OCI-LY1 (cell line): Measurements from ENCODE around the gene SYCP3.

Experiments
- H2AFZ ChIP-seq: fragments of 200-600 bp; sonication (generic), shearing (Covaris generic); 2 replicates; pipeline ENCODE4 v1.6.0; 2014; ENCODE audit warnings: antibody characterized with exemption, mild to moderate bottlenecking, low read length
- H3F3A ChIP-seq: fragments of 200-600 bp; sonication (generic), shearing (Covaris generic); 2 replicates; pipeline ENCODE4 v1.6.0; 2014; ENCODE audit warnings: mild to moderate bottlenecking, antibody characterized with exemption, low read length, moderate library complexity; ENCODE audit not compliant: insufficient read depth
- H3K27ac ChIP-seq: fragments of 200-600 bp; sonication (generic); 2 replicates; pipeline ENCODE4 v1.5.1; 2014; ENCODE audit warnings: low read length, mixed run types, mild to moderate bottlenecking, low read depth; ENCODE audit not compliant: poor library complexity, severe bottlenecking
- H3K27me3 ChIP-seq: fragments of 200-600 bp; sonication (generic); 2 replicates; pipeline ENCODE4 v1.6.0; 2014; ENCODE audit warnings: antibody characterized with exemption, mild to moderate bottlenecking, low read length, moderate library complexity; ENCODE audit not compliant: insufficient read depth
- H3K36me3 ChIP-seq: fragments of 200-600 bp; sonication (generic); 2 replicates; pipeline ENCODE4 v1.6.1; 2014; ENCODE audit warnings: mild to moderate bottlenecking, antibody characterized with exemption, low read length, moderate library complexity, mixed read lengths; ENCODE audit not compliant: insufficient read depth
- H3K4me1 ChIP-seq: fragments of 200-600 bp; sonication (generic); 2 replicates; pipeline ENCODE4 v1.5.1; 2014; ENCODE audit warnings: mild to moderate bottlenecking, low read length, moderate library complexity; ENCODE audit not compliant: insufficient read depth, severe bottlenecking
- H3K4me2 ChIP-seq: fragments of 200-600 bp; sonication (generic), shearing (Covaris generic); 2 replicates; pipeline ENCODE4 v1.6.1; 2014; ENCODE audit warnings: low read length
- H3K4me3 ChIP-seq: fragments of 200-600 bp; sonication (generic); 2 replicates; pipeline ENCODE4 v1.5.1; 2014; ENCODE audit warnings: low read length, low read depth, mild to moderate bottlenecking, mixed read lengths; ENCODE audit not compliant: poor library complexity, severe bottlenecking
- H3K79me2 ChIP-seq: fragments of 200-600 bp; shearing (Covaris generic); 2 replicates; pipeline ENCODE4 v1.6.1; 2016; ENCODE audit warnings: mixed run types, low read length, mixed read lengths; ENCODE audit not compliant: insufficient read depth
- H3K9ac ChIP-seq: fragments of 200-600 bp; sonication (generic), shearing (Covaris generic); 2 replicates; pipeline ENCODE4 v1.6.1; 2014; ENCODE audit warnings: mild to moderate bottlenecking, low read length, mixed read lengths
- H3K9me2 ChIP-seq: fragments of 200-600 bp; sonication (generic), shearing (Covaris generic); 2 replicates; pipeline ENCODE4 v1.6.1; 2014; ENCODE audit warnings: low read depth, mild to moderate bottlenecking, low read length, mixed read lengths
- H3K9me3 ChIP-seq: fragments of 200-600 bp; shearing (Covaris generic); 2 replicates; pipeline ENCODE4 v1.6.1; 2014; ENCODE audit warnings: low read length, mixed read lengths
- H4K20me1 ChIP-seq: fragments of 200-600 bp; sonication (generic), shearing (Covaris generic); 2 replicates; pipeline ENCODE4 v1.6.0; 2016; ENCODE audit warnings: mild to moderate bottlenecking, low read length; ENCODE audit not compliant: insufficient read depth
- EZH2 ChIP-seq: fragments of 200-600 bp; sonication (generic), shearing (Covaris generic); IDR thresholded peaks from 2 replicates; pipeline ENCODE4 v1.8.0; 2017; ENCODE audit warnings: borderline replicate concordance, mixed run types, mild to moderate bottlenecking, antibody characterized with exemption, low read length, moderate library complexity, mixed read lengths
- TF ChIP-seq, protein P1 (sequence below): fragments of 200-600 bp; sonication (generic), shearing (Covaris generic); IDR thresholded peaks from 2 replicates; pipeline ENCODE4 v1.5.1; 2017; ENCODE audit warnings: mild to moderate bottlenecking, antibody characterized with exemption, low read length, moderate library complexity, mixed read lengths

The SYCP3 gene

GRCh38 chr12:101691503-101692096, 47.7 kb downstream of the SYCP3 start:
- H3K79me2 ChIP-seq, result no peaks in the 10 kb centered on the region
- H3K4me1 ChIP-seq, result peaks cover 20% of the 10 kb centered on the region
- no peak overlapping the region for H3K9ac ChIP-seq
- no peak overlapping the region for H3K27ac ChIP-seq
- H3K4me3 ChIP-seq, result no peak overlapping the region
- H3K27me3 ChIP-seq, result no peaks in the 10 kb centered on the region
- H3K9me3 ChIP-seq, result 0 out of 2 replicates have a peak, but pooled peaks cover 3% of the 10 kb centered on the region
- no peak overlapping the region for H3K4me2 ChIP-seq
- TF ChIP-seq, protein P1, sequence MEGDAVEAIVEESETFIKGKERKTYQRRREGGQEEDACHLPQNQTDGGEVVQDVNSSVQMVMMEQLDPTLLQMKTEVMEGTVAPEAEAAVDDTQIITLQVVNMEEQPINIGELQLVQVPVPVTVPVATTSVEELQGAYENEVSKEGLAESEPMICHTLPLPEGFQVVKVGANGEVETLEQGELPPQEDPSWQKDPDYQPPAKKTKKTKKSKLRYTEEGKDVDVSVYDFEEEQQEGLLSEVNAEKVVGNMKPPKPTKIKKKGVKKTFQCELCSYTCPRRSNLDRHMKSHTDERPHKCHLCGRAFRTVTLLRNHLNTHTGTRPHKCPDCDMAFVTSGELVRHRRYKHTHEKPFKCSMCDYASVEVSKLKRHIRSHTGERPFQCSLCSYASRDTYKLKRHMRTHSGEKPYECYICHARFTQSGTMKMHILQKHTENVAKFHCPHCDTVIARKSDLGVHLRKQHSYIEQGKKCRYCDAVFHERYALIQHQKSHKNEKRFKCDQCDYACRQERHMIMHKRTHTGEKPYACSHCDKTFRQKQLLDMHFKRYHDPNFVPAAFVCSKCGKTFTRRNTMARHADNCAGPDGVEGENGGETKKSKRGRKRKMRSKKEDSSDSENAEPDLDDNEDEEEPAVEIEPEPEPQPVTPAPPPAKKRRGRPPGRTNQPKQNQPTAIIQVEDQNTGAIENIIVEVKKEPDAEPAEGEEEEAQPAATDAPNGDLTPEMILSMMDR, result no peak
- no peak for TF ChIP-seq EZH2
- H3K36me3 ChIP-seq, result no peaks in the 10 kb centered on the region
- H3K9me2 ChIP-seq, result no peaks in the 10 kb centered on the region
- no peak overlapping the region for H2AFZ ChIP-seq
- H3F3A ChIP-seq, result no peaks in the 10 kb centered on the region
- no peaks in the 10 kb centered on the region for H4K20me1 ChIP-seq

- H3K4me3 ChIP-seq, result no peak overlapping the region
- H4K20me1 ChIP-seq, result no peaks in the 10 kb centered on the region
- no peak overlapping the region for H3K27ac ChIP-seq
- TF ChIP-seq EZH2, result no peak
- TF ChIP-seq, protein P1, result no peak
- H3K9ac ChIP-seq, result no peak overlapping the region
- H3K4me1 ChIP-seq, result peaks cover 14% of the 10 kb centered on the region
- H3K9me2 ChIP-seq, result no peaks in the 10 kb centered on the region
- no peaks in the 10 kb centered on the region for H3K36me3 ChIP-seq
- no peak overlapping the region for H3K4me2 ChIP-seq
- H3F3A ChIP-seq, result no peaks in the 10 kb centered on the region
- 0 out of 2 replicates have a peak, but pooled peaks cover 3% of the 10 kb centered on the region for H3K9me3 ChIP-seq
- no peaks in the 10 kb centered on the region for H3K79me2 ChIP-seq
- no peak overlapping the region for H2AFZ ChIP-seq
- no peaks in the 10 kb centered on the region for H3K27me3 ChIP-seq
These were observed 48.6 kb downstream of the SYCP3 start for GRCh38 chr12:101690544-101691098.

- H3F3A ChIP-seq, result no peaks in the 10 kb centered on the region
- no peaks in the 10 kb centered on the region for H3K36me3 ChIP-seq
- H3K4me1 ChIP-seq, result peaks cover 14% of the 10 kb centered on the region
- H2AFZ ChIP-seq, result no peak overlapping the region
- TF ChIP-seq, protein P1, result no peak
- no peak for TF ChIP-seq EZH2
- H3K9me2 ChIP-seq, result no peaks in the 10 kb centered on the region
- no peak overlapping the region for H3K27ac ChIP-seq
- H3K9me3 ChIP-seq, result no peaks in the 10 kb centered on the region
- H3K4me2 ChIP-seq, result no peak overlapping the region
- H3K9ac ChIP-seq, result no peak overlapping the region
- no peak overlapping the region for H3K4me3 ChIP-seq
- no peaks in the 10 kb centered on the region for H4K20me1 ChIP-seq
- H3K27me3 ChIP-seq, result no peaks in the 10 kb centered on the region
- H3K79me2 ChIP-seq, result no peaks in the 10 kb centered on the region
These were observed 53.1 kb downstream of the SYCP3 start for GRCh38 chr12:101686176-101686575.
